Measurements from ENCODE around the gene NELFE. TPM values are rescaled to one million over a fixed set of nuclear protein-coding genes. Genes with fewer than 3 reads are reported as not detected.
"Not testable (repeated sequence)": the region's sequence is repeated elsewhere in the genome, so short reads cannot be mapped to it uniquely, and the experiment has no call there.

NELFE gene
- total RNA-seq, 1 donor from 2014 or later: 47.7 TPM

DNA sequence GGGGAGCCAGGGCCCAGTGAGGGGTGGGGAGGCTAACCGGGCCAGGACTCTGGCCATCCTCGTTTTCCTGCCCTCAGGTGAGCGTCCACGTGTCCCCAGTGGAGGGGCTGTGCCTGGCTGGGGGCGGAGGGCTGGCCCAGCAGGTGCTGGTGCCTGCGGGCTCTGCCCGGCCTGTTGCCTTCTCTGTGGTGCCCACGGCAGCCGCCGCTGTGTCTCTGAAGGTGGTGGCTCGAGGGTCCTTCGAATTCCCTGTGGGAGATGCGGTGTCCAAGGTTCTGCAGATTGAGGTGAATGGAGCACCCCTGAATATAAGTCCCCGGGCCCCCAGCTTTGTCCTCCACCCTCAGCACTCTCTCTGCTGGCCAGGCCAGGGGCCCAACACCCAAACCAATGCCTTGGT, 35.6 kb upstream of the NELFE start:
- H3K9me3 Mint-ChIP-seq (ENCODE audit: unreplicated experiment): not testable (repeated sequence)

GRCh38 chr6:31989363-31989762, 30.6 kb upstream of the NELFE start:
- H3K27me3 ChIP-seq (ENCODE audit: insufficient read depth, low read length); H3K79me2 ChIP-seq (ENCODE audit: insufficient read depth, low read length); H3K36me3 ChIP-seq (ENCODE audit: insufficient read depth, low read length); H2AFZ ChIP-seq (ENCODE audit: low read depth, low read length); H3K36me3 Mint-ChIP-seq (ENCODE audit: low read depth, unreplicated experiment); H4K20me1 ChIP-seq (ENCODE audit: insufficient read depth, low read length); H3K9me3 Mint-ChIP-seq (ENCODE audit: unreplicated experiment); FAIRE-seq; DNase-seq (ENCODE audit: low read depth); H3K27ac ChIP-seq (ENCODE audit: low read depth, low read length); H3K4me3 Mint-ChIP-seq (ENCODE audit: unreplicated experiment); H3K4me1 ChIP-seq (ENCODE audit: insufficient read depth, low read length); H3K9ac ChIP-seq (ENCODE audit: low read length); H3K9me3 ChIP-seq (ENCODE audit: insufficient read depth, low read depth, low read length); H3K27ac Mint-ChIP-seq (ENCODE audit: unreplicated experiment); H3K4me2 ChIP-seq (ENCODE audit: low read length); H3K27me3 Mint-ChIP-seq (ENCODE audit: low read depth, unreplicated experiment); H3K4me3 ChIP-seq (ENCODE audit: insufficient read depth, low read depth, low read length); H3K4me1 Mint-ChIP-seq (ENCODE audit: low read depth, unreplicated experiment): not testable (repeated sequence)

More for the DNA sequence above, 35.6 kb upstream of the NELFE start:
- H3K27me3 Mint-ChIP-seq (ENCODE audit: low read depth, unreplicated experiment); H2AFZ ChIP-seq (ENCODE audit: low read depth, low read length); H3K4me3 Mint-ChIP-seq (ENCODE audit: unreplicated experiment); H3K9ac ChIP-seq (ENCODE audit: low read length); H3K4me2 ChIP-seq (ENCODE audit: low read length); H3K27me3 ChIP-seq (ENCODE audit: insufficient read depth, low read length); FAIRE-seq; H4K20me1 ChIP-seq (ENCODE audit: insufficient read depth, low read length); H3K27ac Mint-ChIP-seq (ENCODE audit: unreplicated experiment); H3K79me2 ChIP-seq (ENCODE audit: insufficient read depth, low read length); H3K36me3 ChIP-seq (ENCODE audit: insufficient read depth, low read length); H3K4me1 Mint-ChIP-seq (ENCODE audit: low read depth, unreplicated experiment); H3K9me3 ChIP-seq (ENCODE audit: insufficient read depth, low read depth, low read length); H3K36me3 Mint-ChIP-seq (ENCODE audit: low read depth, unreplicated experiment); H3K27ac ChIP-seq (ENCODE audit: low read depth, low read length); DNase-seq (ENCODE audit: low read depth); H3K4me1 ChIP-seq (ENCODE audit: insufficient read depth, low read length); H3K4me3 ChIP-seq (ENCODE audit: insufficient read depth, low read depth, low read length): not testable (repeated sequence)

- H3K27me3 ChIP-seq (ENCODE audit: insufficient read depth, low read length); H3K9me3 Mint-ChIP-seq (ENCODE audit: unreplicated experiment); FAIRE-seq: not testable (repeated sequence)
Observed at GRCh38 chr6:31981744-31982143, 23.0 kb upstream of the NELFE start, which contains the start of gene C4A. Gene C4A, plus strand, starts transcription at chr6:31982057. Its CDS starts 51 bp downstream, at chr6:31982108.

GRCh38 chr6:31980998-31981397, 22.2 kb upstream of the NELFE start:
- H3K36me3 ChIP-seq (ENCODE audit: insufficient read depth, low read length); H3K4me2 ChIP-seq (ENCODE audit: low read length); H3K27me3 Mint-ChIP-seq (ENCODE audit: low read depth, unreplicated experiment); H3K9me3 ChIP-seq (ENCODE audit: insufficient read depth, low read depth, low read length); H3K9ac ChIP-seq (ENCODE audit: low read length); H3K27me3 ChIP-seq (ENCODE audit: insufficient read depth, low read length); FAIRE-seq; H3K4me3 Mint-ChIP-seq (ENCODE audit: unreplicated experiment); H3K27ac Mint-ChIP-seq (ENCODE audit: unreplicated experiment); H3K4me3 ChIP-seq (ENCODE audit: insufficient read depth, low read depth, low read length); H3K4me1 Mint-ChIP-seq (ENCODE audit: low read depth, unreplicated experiment); H4K20me1 ChIP-seq (ENCODE audit: insufficient read depth, low read length); H3K27ac ChIP-seq (ENCODE audit: low read depth, low read length); H3K36me3 Mint-ChIP-seq (ENCODE audit: low read depth, unreplicated experiment); H2AFZ ChIP-seq (ENCODE audit: low read depth, low read length); H3K79me2 ChIP-seq (ENCODE audit: insufficient read depth, low read length); H3K9me3 Mint-ChIP-seq (ENCODE audit: unreplicated experiment); H3K4me1 ChIP-seq (ENCODE audit: insufficient read depth, low read length); DNase-seq (ENCODE audit: low read depth): not testable (repeated sequence)

More at GRCh38 chr6:31981744-31982143, 23.0 kb upstream of the NELFE start, which contains the start of gene C4A:
- DNase-seq (ENCODE audit: low read depth); H3K4me1 ChIP-seq (ENCODE audit: insufficient read depth, low read length); H3K4me3 Mint-ChIP-seq (ENCODE audit: unreplicated experiment); H4K20me1 ChIP-seq (ENCODE audit: insufficient read depth, low read length); H3K9ac ChIP-seq (ENCODE audit: low read length); H2AFZ ChIP-seq (ENCODE audit: low read depth, low read length); H3K4me1 Mint-ChIP-seq (ENCODE audit: low read depth, unreplicated experiment); H3K27ac Mint-ChIP-seq (ENCODE audit: unreplicated experiment); H3K4me3 ChIP-seq (ENCODE audit: insufficient read depth, low read depth, low read length); H3K9me3 ChIP-seq (ENCODE audit: insufficient read depth, low read depth, low read length); H3K36me3 ChIP-seq (ENCODE audit: insufficient read depth, low read length); H3K27me3 Mint-ChIP-seq (ENCODE audit: low read depth, unreplicated experiment); H3K27ac ChIP-seq (ENCODE audit: low read depth, low read length); H3K4me2 ChIP-seq (ENCODE audit: low read length); H3K36me3 Mint-ChIP-seq (ENCODE audit: low read depth, unreplicated experiment); H3K79me2 ChIP-seq (ENCODE audit: insufficient read depth, low read length): not testable (repeated sequence)

DNA sequence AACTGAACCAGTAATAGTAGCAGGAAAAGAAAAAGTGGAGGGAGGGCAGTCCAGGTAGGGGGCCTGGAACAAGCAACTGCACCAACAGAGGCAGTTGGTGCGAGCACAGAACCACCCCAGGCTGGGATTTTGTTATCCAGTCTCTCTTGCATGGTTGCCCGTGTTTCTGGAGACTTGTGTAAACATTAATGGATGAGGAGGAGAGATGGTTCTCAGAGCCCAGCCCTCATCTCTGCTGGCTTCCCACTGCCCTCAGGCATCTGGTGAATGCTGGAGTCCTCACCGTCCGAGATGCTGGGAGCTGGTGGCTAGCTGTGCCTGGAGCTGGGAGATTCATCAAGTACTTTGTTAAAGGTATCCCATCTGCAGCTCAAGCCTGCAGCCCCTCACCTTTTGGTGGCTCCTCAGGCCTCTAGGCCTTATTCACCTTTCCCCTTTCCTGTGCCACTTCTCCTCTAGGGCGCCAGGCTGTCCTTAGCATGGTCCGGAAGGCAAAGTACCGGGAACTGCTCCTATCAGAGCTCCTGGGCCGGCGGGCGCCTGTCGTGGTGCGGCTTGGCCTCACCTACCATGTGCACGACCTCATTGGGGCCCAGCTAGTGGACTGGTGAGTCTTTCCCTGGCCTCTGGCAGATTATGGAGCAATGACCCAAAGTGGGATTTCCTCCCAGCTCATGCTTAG, 21.6 kb upstream of the NELFE start:
- not testable (repeated sequence) for H3K4me3 Mint-ChIP-seq (ENCODE audit: unreplicated experiment); H3K27ac Mint-ChIP-seq (ENCODE audit: unreplicated experiment); H3K4me2 ChIP-seq (ENCODE audit: low read length); H2AFZ ChIP-seq (ENCODE audit: low read depth, low read length); H3K4me1 Mint-ChIP-seq (ENCODE audit: low read depth, unreplicated experiment); H3K4me1 ChIP-seq (ENCODE audit: insufficient read depth, low read length); H3K36me3 Mint-ChIP-seq (ENCODE audit: low read depth, unreplicated experiment); H4K20me1 ChIP-seq (ENCODE audit: insufficient read depth, low read length); H3K9me3 ChIP-seq (ENCODE audit: insufficient read depth, low read depth, low read length); H3K79me2 ChIP-seq (ENCODE audit: insufficient read depth, low read length); DNase-seq (ENCODE audit: low read depth); H3K9ac ChIP-seq (ENCODE audit: low read length); H3K36me3 ChIP-seq (ENCODE audit: insufficient read depth, low read length); H3K9me3 Mint-ChIP-seq (ENCODE audit: unreplicated experiment); H3K27me3 ChIP-seq (ENCODE audit: insufficient read depth, low read length); FAIRE-seq; H3K4me3 ChIP-seq (ENCODE audit: insufficient read depth, low read depth, low read length); H3K27ac ChIP-seq (ENCODE audit: low read depth, low read length); H3K27me3 Mint-ChIP-seq (ENCODE audit: low read depth, unreplicated experiment)

All from astrocyte (in vitro differentiated cells and primary cell).